ENCODE results near the gene ANKMY1. TPM values are rescaled to one million over a fixed set of nuclear protein-coding genes. Genes with fewer than 3 reads are reported as not detected.

The ANKMY1 gene, protein sequence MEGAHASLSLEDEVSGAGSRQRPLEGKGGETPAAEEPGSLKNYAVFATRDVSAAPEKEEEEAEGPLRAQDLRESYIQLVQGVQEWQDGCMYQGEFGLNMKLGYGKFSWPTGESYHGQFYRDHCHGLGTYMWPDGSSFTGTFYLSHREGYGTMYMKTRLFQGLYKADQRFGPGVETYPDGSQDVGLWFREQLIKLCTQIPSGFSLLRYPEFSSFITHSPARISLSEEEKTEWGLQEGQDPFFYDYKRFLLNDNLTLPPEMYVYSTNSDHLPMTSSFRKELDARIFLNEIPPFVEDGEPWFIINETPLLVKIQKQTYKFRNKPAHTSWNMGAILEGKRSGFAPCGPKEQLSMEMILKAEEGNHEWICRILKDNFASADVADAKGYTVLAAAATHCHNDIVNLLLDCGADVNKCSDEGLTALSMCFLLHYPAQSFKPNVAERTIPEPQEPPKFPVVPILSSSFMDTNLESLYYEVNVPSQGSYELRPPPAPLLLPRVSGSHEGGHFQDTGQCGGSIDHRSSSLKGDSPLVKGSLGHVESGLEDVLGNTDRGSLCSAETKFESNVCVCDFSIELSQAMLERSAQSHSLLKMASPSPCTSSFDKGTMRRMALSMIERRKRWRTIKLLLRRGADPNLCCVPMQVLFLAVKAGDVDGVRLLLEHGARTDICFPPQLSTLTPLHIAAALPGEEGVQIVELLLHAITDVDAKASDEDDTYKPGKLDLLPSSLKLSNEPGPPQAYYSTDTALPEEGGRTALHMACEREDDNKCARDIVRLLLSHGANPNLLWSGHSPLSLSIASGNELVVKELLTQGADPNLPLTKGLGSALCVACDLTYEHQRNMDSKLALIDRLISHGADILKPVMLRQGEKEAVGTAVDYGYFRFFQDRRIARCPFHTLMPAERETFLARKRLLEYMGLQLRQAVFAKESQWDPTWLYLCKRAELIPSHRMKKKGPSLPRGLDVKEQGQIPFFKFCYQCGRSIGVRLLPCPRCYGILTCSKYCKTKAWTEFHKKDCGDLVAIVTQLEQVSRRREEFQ
- total RNA-seq: 1 to 10 TPM; 3.8 to 7.8 (median 5.3) TPM
- 10 to 100 TPM in 1 of 2 donors, 1 to 10 TPM in 1; 1.9 to 15.6 TPM for polyA plus RNA-seq
- long read RNA-seq, donor 1, partial matches to known transcripts: 0 of 8 reads
- long read RNA-seq, donor 1, other reads (novel, unspliced or antisense): 8 of 8 reads
- long read RNA-seq, donor 2, partial matches to known transcripts: 0 of 5 reads
- long read RNA-seq, donor 2, other reads (novel, unspliced or antisense): 3 of 5 reads
- long read RNA-seq, donor 3, full-length matches to known transcripts: 2 of 7 reads
- long read RNA-seq, donor 3, partial matches to known transcripts: 1 of 7 reads
- long read RNA-seq, donor 3, other reads (novel, unspliced or antisense): 4 of 7 reads

DNA sequence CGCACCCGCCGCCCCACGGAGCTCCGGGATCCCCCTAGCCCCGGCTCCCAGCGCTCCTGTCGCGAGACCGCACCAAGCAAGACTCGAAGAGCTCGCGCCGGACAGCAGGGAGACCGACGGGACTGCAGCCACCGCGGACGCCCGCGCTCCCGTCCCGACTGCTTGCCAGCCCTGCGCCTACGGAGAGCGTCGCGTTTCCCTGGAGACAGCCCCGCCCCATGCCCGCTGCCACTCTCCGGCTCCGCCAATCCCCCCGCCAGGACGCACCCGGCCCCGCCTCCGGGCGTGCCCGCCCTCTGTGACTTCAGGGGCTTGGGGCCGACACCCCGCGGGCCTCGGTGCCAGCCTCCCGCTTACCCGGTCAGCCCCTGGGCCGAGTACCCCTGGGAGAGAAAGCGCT is at the start of gene ANKMY1:
Gene ANKMY1 (minus strand): TSS at position 181 of the 400 bp plus-strand sequence. CDS start 653 bp downstream, outside the sequence.
- ATAC-seq: peak in 4 of 8 donors; percentile 14 to 40 (median 28)
- Histone ChIP-seq H3K27ac (no peak within 1 kb of the TSS), H3K4me1 (peaks cover 9 to 64% (median 45%) of the 10 kb centered on the region in 9 donors), H3K36me3 (peaks cover 0 to 17% (median 0%) of the 10 kb centered on the region in 9 donors), H3K4me3 (peak within 1 kb of the TSS; percentile 29 to 59 (median 52)), H3K27me3 (no peaks in the 10 kb centered on the region), H3K9me3 (no peaks in the 10 kb centered on the region)
- DNase-seq: peak; percentile 56 to 76
- intact Hi-C loops (cut with DNase I): no loop called here
- WGBS, 2 donors: 5 to 6% methylated on average over 24 to 47 of the region's 47 CpGs
- no peak for TF ChIP-seq CTCF (IDR thresholded peaks at IDR 0.05)

- H3K27me3 ChIP-seq: no peaks in the 10 kb centered on the region
- DNase-seq: no peak
- intact Hi-C loops (cut with DNase I): no loop called here
- no peak overlapping the region for H3K27ac ChIP-seq
- WGBS, 2 donors: 88 to 89% methylated on average over 12 of the region's 12 CpGs
- no peaks in the 10 kb centered on the region for H3K9me3 ChIP-seq
- no peak overlapping the region for H3K4me3 ChIP-seq
- H3K4me1 ChIP-seq: peaks cover 0 to 12% (median 8%) of the 10 kb centered on the region in 9 donors
- no peak for ATAC-seq
- peaks cover 0 to 7% (median 0%) of the 10 kb centered on the region in 9 donors for H3K36me3 ChIP-seq
- TF ChIP-seq CTCF (IDR thresholded peaks at IDR 0.05): no peak
These were observed 48.3 kb upstream of the ANKMY1 start for GRCh38 chr2:240605867-240606743.

GRCh38 chr2:240604939-240605716 is 47.3 kb upstream of the ANKMY1 start:
- Histone ChIP-seq H3K4me1 (peaks cover 0 to 12% (median 8%) of the 10 kb centered on the region in 9 donors), H3K27ac (no peak overlapping the region), H3K4me3 (no peak overlapping the region), H3K9me3 (no peaks in the 10 kb centered on the region), H3K36me3 (peaks cover 0 to 16% (median 0%) of the 10 kb centered on the region in 9 donors), H3K27me3 (no peaks in the 10 kb centered on the region)
- DNase-seq: no peak
- TF ChIP-seq CTCF (IDR thresholded peaks at IDR 0.05): no peak
- WGBS, 2 donors: 85 to 86% methylated on average over 19 of the region's 19 CpGs
- no peak for ATAC-seq
- intact Hi-C loops (cut with DNase I): loop anchor here in 1 of 10 donors (5.0 kb wide), 1 partner anchor 237 kb away; no protein-coding TSS in a partner anchor
